HL-60 (cell line): ENCODE data around the gene OTOS.

Experiments used
- GABPA ChIP-seq: IDR thresholded peaks from 2 replicates; pipeline ENCODE4 v1.6.1; 2012; ENCODE audit warnings: low read depth
- TF ChIP-seq, protein P1 (sequence below): IDR thresholded peaks from one replicate; pipeline ENCODE4 v1.5.1; 2011; ENCODE audit warnings: low read length, control low read depth, inconsistent platforms; ENCODE audit not compliant: insufficient read depth

DNA sequence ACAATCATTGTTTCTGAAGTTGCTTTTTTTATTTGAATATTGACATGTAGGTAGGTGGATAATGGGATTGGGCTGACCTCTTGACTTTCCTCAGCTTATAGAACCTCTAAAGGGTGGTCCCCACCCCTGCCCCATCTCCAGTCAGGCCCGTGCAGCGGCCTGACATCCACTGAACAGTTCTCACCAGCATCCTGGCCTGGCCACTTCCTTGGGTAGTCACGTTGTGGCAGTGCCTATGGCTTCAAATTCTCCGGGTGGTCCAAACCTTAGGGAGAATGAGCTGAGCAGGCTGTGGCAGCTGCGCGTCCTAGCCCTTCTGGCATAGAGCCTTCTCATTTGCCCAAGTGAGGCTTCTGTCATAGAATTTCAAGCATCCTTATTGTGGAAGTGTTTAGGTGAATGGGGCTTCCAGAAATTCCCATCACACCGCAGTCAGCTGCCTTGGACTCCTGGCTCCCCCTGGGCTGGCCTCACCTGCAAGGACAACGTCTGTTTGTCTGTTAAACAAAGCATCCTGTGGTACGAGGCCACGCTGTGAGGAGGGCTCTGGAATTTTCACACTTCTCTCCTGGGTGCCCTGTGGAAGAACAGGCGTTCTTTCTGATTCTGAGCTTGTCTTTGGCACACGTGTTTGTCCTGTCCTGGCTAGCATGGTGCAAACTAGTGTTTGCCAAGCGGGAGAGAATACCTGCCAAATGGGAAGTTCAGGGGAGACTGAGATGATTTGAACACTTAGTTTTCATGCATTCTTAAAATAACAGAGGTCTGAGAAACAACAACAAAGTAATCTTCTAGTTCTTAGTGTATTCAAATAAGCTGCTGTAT is 31.8 kb upstream of the OTOS start:
- TF ChIP-seq, protein P1, sequence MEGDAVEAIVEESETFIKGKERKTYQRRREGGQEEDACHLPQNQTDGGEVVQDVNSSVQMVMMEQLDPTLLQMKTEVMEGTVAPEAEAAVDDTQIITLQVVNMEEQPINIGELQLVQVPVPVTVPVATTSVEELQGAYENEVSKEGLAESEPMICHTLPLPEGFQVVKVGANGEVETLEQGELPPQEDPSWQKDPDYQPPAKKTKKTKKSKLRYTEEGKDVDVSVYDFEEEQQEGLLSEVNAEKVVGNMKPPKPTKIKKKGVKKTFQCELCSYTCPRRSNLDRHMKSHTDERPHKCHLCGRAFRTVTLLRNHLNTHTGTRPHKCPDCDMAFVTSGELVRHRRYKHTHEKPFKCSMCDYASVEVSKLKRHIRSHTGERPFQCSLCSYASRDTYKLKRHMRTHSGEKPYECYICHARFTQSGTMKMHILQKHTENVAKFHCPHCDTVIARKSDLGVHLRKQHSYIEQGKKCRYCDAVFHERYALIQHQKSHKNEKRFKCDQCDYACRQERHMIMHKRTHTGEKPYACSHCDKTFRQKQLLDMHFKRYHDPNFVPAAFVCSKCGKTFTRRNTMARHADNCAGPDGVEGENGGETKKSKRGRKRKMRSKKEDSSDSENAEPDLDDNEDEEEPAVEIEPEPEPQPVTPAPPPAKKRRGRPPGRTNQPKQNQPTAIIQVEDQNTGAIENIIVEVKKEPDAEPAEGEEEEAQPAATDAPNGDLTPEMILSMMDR = no peak
- TF ChIP-seq GABPA = no peak
